ENCODE measurements around the gene ENKUR.

ENKUR gene

GRCh38 chr10:24947304-24948097 lies 68.5 kb downstream of the ENKUR start:
- no peak for DNase-seq (ENCODE audit: low read depth)

GRCh38 chr10:24944512-24945255 lies 71.3 kb downstream of the ENKUR start:
- DNase-seq (ENCODE audit: low read depth): no peak

- no peak for DNase-seq (ENCODE audit: low read depth)
Observed at GRCh38 chr10:24938525-24938924, 77.4 kb downstream of the ENKUR start.

- DNase-seq (ENCODE audit: low read depth): no peak
Observed at GRCh38 chr10:24938076-24938475, 77.9 kb downstream of the ENKUR start.

GRCh38 chr10:24935504-24936292 lies 80.3 kb downstream of the ENKUR start:
- DNase-seq (ENCODE audit: low read depth): no peak

Data from activated T-cell treated with anti-CD3 and anti-CD28 coated beads for 24 hours (primary cell).